ENCODE measurements around the gene MGAT2. TPM values are rescaled to one million over a fixed set of nuclear protein-coding genes. Genes with fewer than 3 reads are reported as not detected.

MGAT2 gene
- 68.1 and 72.6 TPM in 2 replicates for total RNA-seq
- 34.5 and 36.4 TPM in 2 replicates for polyA plus RNA-seq
- 30.2 and 37.4 TPM in 2 replicates for polyA plus RNA-seq (2011; cell fraction: cytosol; rRNA removed)
- polyA plus RNA-seq (2011; cell fraction: nucleus; rRNA removed) = 14.1 and 18.4 TPM in 2 replicates
- 18.4 and 23.0 TPM in 2 replicates for polyA plus RNA-seq (2012)
- polyA minus RNA-seq = 37.4 and 40.6 TPM in 2 replicates
- polyA minus RNA-seq (2011; cell fraction: cytosol; rRNA and poly(A)+ RNA removed) = 19.3 TPM
- polyA minus RNA-seq (2011; cell fraction: nucleus; rRNA and poly(A)+ RNA removed) = 15.7 and 17.6 TPM in 2 replicates
- Bru-seq, nascent RNA = percentile 90 among the genes with signal in this experiment
- BruChase-seq, experiment 1, labeled RNA remaining after a 6-hour chase = percentile 97 among the genes with signal in this experiment
- BruChase-seq, experiment 2, labeled RNA remaining after a 2-hour chase = percentile 98 among the genes with signal in this experiment
- long read RNA-seq, transcript MGAT2-201 (1 exons, 2,687 nt) = major isoform, 131 of 131 reads
- long read RNA-seq, partial matches to known transcripts = 0 of 131 reads
- long read RNA-seq, other reads (novel, unspliced or antisense) = 0 of 131 reads

GRCh38 chr14:49620182-49621113 lies at the start of gene MGAT2, which contains the start of gene RPL36AL:
MGAT2 (plus strand) TSS chr14:49620799; CDS start chr14:49621269, 470 bp downstream.
RPL36AL (minus strand) TSS chr14:49620626; CDS start chr14:49619104, 1,522 bp downstream.
- H3K27me3 ChIP-seq (ENCODE audit: control insufficient read depth in 2 of 2, insufficient read depth in 2 of 2, low read length in 2 of 2) = no peaks in the 10 kb centered on the region
- peaks cover 40% of the 10 kb centered on the region for H3K4me1 ChIP-seq (ENCODE audit: control insufficient read depth, extremely low read depth, insufficient read depth, low read length)
- DNase-seq (ENCODE audit: low read depth, low spot score) = peak; percentile 99
- no TSS peak for BruUV-seq (replicated peaks)
- peak within 1 kb of the TSS; percentile 90 for H3K9ac ChIP-seq (replicated peaks; ENCODE audit: extremely low read depth, insufficient read depth, low read length)
- no peaks in the 10 kb centered on the region for H3K9me1 ChIP-seq (replicated peaks; ENCODE audit: control insufficient read depth, extremely low read depth, insufficient read depth, low read length)
- TF ChIP-seq POLR2A (IDR thresholded peaks at IDR 0.05; ENCODE audit: low read depth, low read length) = peak; percentile 94
- peak; percentile 8 to 51 for TF ChIP-seq CTCF (IDR thresholded peaks at IDR 0.05; ENCODE audit: extremely low read depth in 1 of 2, insufficient read depth in 1 of 2, low read depth in 1 of 2, low read length in 2 of 2)
- TF ChIP-seq POLR2AphosphoS5 (IDR thresholded peaks at IDR 0.05; ENCODE audit: insufficient read depth, low read depth, low read length) = peak; percentile 94
- TF ChIP-seq MYC (IDR thresholded peaks at IDR 0.05; ENCODE audit: low read depth, low read length) = no peak
- no peak for TF ChIP-seq EZH2 (IDR thresholded peaks at IDR 0.05; ENCODE audit: borderline replicate concordance, low read depth, low read length, severe bottlenecking)
- no peak for TF ChIP-seq JUN (IDR thresholded peaks at IDR 0.05; ENCODE audit: borderline replicate concordance, insufficient read depth, insufficient read length, low read depth)
- peak; percentile 9 for TF ChIP-seq GATA2 (IDR thresholded peaks at IDR 0.05; ENCODE audit: insufficient read depth, insufficient read length, low read depth, low read length)
- no peak for TF ChIP-seq MAX (IDR thresholded peaks at IDR 0.05; ENCODE audit: insufficient read depth, insufficient read length)
- ChIA-PET POLR2A (interaction anchor here (0.7 to 2.5 kb wide), 9 partner anchors 9 to 149 kb away, joined by 3 to 15 read pairs (median 5); partner anchors contain the start of genes LRR1 and RPS29), CTCF (interaction anchor here (0.6 to 6.4 kb wide), 13 partner anchors 10 to 1650 kb away, joined by 3 to 80 read pairs (median 4); partner anchors contain the start of genes DNAAF2, KLHDC2, LRR1 and NEMF)
- dilution Hi-C loops (cut with MboI; ENCODE audit: extremely low pct_ligation_motif_present, low sequenced_read_pairs) = no loop called here
- peak within 1 kb of the TSS; percentile 85 for H3K27ac ChIP-seq (ENCODE audit: insufficient read depth, low read depth, low read length)
- H4K20me1 ChIP-seq (replicated peaks; ENCODE audit: control insufficient read depth, extremely low read depth, insufficient read depth, low read length) = no peaks in the 10 kb centered on the region
- H3K79me2 ChIP-seq (ENCODE audit: control insufficient read depth, insufficient read depth, low read length) = peaks cover 75% of the 10 kb centered on the region
- H3K4me2 ChIP-seq (ENCODE audit: insufficient read depth, low read length) = peak within 1 kb of the TSS; percentile 88
- peak within 1 kb of the TSS; percentile 59 to 95 (median 83) for H3K4me3 ChIP-seq (replicated peaks in 1 of 3; ENCODE audit: insufficient read depth in 1 of 3, low read depth in 1 of 3, low read length in 3 of 3)
- peak within 1 kb of the TSS; percentile 81 for H2AFZ ChIP-seq (ENCODE audit: low read depth, low read length)
- intact Hi-C loops (cut with micrococcal nuclease) = loop anchor here (1.0 to 10.0 kb wide), 4 partner anchors 14 to 614 kb away; partner anchors contain the start of genes RPS29 and SOS2
- H3K36me3 ChIP-seq (ENCODE audit: control insufficient read depth in 2 of 2, extremely low read depth in 1 of 2, insufficient read depth in 2 of 2, low read length in 2 of 2) = peaks cover 0 to 3% of the 10 kb centered on the region in 2 experiments
- FAIRE-seq = peak; percentile 94
- no peaks in the 10 kb centered on the region for H3K9me3 ChIP-seq (replicated peaks; ENCODE audit: control insufficient read depth, insufficient read depth, low read length)
